ENCODE results near the gene CBFA2T2. TPM values are rescaled to one million over a fixed set of nuclear protein-coding genes. Genes with fewer than 3 reads are reported as not detected.

The CBFA2T2 gene
- total and polyA plus RNA-seq, 10 of the 15 experiments (the other 5 are each of a cell fraction or from before 2014, with no cell fraction given), result 0.61 to 8.6 (median 5.5) TPM

GRCh38 chr20:33549229-33549999 lies 59.5 kb downstream of the CBFA2T2 start:
- 95% methylated on average over 2 of the region's 2 CpGs for WGBS (ENCODE audit: insufficient coverage, insufficient replicate concordance, low lambda C conversion rate, missing lambda C conversion rate)
- in situ Hi-C loops (cut with MboI) (no loop called here), intact Hi-C loops (cut with micrococcal nuclease; ENCODE audit: unreplicated experiment) (no loop called here)
- DNase-seq (ENCODE audit: low read depth, low spot score) (no peak), FAIRE-seq (no peak), ATAC-seq (no peak)
- BruUV-seq (replicated peaks), result no TSS peak
- ChIA-PET POLR2A (no interaction called here), RAD21 (ENCODE audit: unreplicated experiment) (no interaction called here), SMC1A (ENCODE audit: uncharacterized antibody, unreplicated experiment) (interaction anchor here (0.7 kb wide), 1 partner anchor 19 kb away, joined by 3 read pairs; no protein-coding TSS in a partner anchor), CTCF (no interaction called here)
- no peaks in the 10 kb centered on the region for H3K27me3 ChIP-seq (replicated peaks in 1 of 2; ENCODE audit: control insufficient read depth in 2 of 2, insufficient read depth in 2 of 2, low read length in 1 of 2)
- no peaks in the 10 kb centered on the region for H3K36me3 ChIP-seq (ENCODE audit: control insufficient read depth in 2 of 2, insufficient read depth in 2 of 2, low read length in 1 of 2)
- H3K9me3 ChIP-seq (replicated peaks; ENCODE audit: control insufficient read depth, insufficient read depth, low read length), result no peaks in the 10 kb centered on the region
- no peak overlapping the region for H3K27ac ChIP-seq (ENCODE audit: control insufficient read depth, insufficient read depth)
- no peak overlapping the region for H3K4me3 ChIP-seq
- H4K20me1 ChIP-seq (ENCODE audit: control insufficient read depth, insufficient read depth), result no peaks in the 10 kb centered on the region
- H3K79me2 ChIP-seq (ENCODE audit: control insufficient read depth, insufficient read depth, low read length), result no peaks in the 10 kb centered on the region; the same call in 1 of the 2 replicates
- peaks cover 8% of the 10 kb centered on the region for H3K4me1 ChIP-seq (ENCODE audit: control insufficient read depth, insufficient read depth, low read length)
- TF ChIP-seq NR2C2 (IDR thresholded peaks at IDR 0.05; ENCODE audit: borderline replicate concordance, control insufficient read depth, insufficient read length, low read depth) (no peak), TBL1XR1 (IDR thresholded peaks at IDR 0.05; ENCODE audit: low read depth, low read length) (no peak), EED (IDR thresholded peaks at IDR 0.05; ENCODE audit: low read depth) (no peak), ZNF622 (IDR thresholded peaks at IDR 0.05) (no peak), MYC (IDR thresholded peaks at IDR 0.05; ENCODE audit: insufficient read depth, insufficient read length, insufficient replicate concordance, low read length, severe bottlenecking) (no peak), RAD51 (IDR thresholded peaks at IDR 0.05) (no peak), ZNF24 (IDR thresholded peaks at IDR 0.05) (no peak), SMARCA5 (IDR thresholded peaks at IDR 0.05) (no peak), EGR1 (IDR thresholded peaks at IDR 0.05; ENCODE audit: borderline replicate concordance in 1 of 2, low read depth in 2 of 2, low read length in 2 of 2) (no peak), NFXL1 (IDR thresholded peaks at IDR 0.05; ENCODE audit: borderline replicate concordance) (no peak)
- TF ChIP-seq, protein P1, sequence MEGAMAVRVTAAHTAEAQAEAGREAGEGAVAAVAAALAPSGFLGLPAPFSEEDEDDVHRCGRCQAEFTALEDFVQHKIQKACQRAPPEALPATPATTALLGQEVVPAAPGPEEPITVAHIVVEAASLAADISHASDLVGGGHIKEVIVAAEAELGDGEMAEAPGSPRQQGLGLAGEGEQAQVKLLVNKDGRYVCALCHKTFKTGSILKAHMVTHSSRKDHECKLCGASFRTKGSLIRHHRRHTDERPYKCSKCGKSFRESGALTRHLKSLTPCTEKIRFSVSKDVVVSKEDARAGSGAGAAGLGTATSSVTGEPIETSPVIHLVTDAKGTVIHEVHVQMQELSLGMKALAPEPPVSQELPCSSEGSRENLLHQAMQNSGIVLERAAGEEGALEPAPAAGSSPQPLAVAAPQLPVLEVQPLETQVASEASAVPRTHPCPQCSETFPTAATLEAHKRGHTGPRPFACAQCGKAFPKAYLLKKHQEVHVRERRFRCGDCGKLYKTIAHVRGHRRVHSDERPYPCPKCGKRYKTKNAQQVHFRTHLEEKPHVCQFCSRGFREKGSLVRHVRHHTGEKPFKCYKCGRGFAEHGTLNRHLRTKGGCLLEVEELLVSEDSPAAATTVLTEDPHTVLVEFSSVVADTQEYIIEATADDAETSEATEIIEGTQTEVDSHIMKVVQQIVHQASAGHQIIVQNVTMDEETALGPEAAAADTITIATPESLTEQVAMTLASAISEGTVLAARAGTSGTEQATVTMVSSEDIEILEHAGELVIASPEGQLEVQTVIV (IDR thresholded peaks at IDR 0.05; ENCODE audit: borderline replicate concordance, partially characterized antibody), result no peak
- no peak overlapping the region for H2AFZ ChIP-seq (ENCODE audit: control insufficient read depth, low read depth, low read length)
- no peak overlapping the region for H3K9ac ChIP-seq (ENCODE audit: control insufficient read depth, insufficient read depth, low read length)
- H3K4me2 ChIP-seq (ENCODE audit: control insufficient read depth, insufficient read depth), result no peak overlapping the region
